Keratinocyte (primary cell): ENCODE measurements around the gene ANKRD61. TPM values are rescaled to one million over a fixed set of nuclear protein-coding genes. Genes with fewer than 3 reads are reported as not detected.

Experiments used
- DNase-seq: peaks from one replicate; pipeline ENCODE4 v3.0.0-alpha.2; 2011; ENCODE audit warnings: low read depth, missing footprints, low spot score
- FAIRE-seq: peaks from 2 replicates; lab custom pipeline; 2011; peaks lifted over from hg19 to GRCh38; lab: Jason Lieb, UNC
- H2AFZ ChIP-seq: 2 replicates; pipeline ENCODE4 v1.6.0; 2012; ENCODE audit warnings: low read length, control low read depth, inconsistent platforms; ENCODE audit not compliant: control insufficient read depth
- H3K27ac ChIP-seq: 2 replicates; pipeline ENCODE4 v1.5.1; 2011; ENCODE audit warnings: low read length; ENCODE audit not compliant: control insufficient read depth, insufficient read depth
- H3K27me3 ChIP-seq: 3 replicates; pipeline ENCODE4 v1.6.0; 2011; ENCODE audit warnings: low read length; ENCODE audit not compliant: control insufficient read depth, insufficient read depth; ENCODE audit errors: extremely low read depth
- H3K36me3 ChIP-seq, 2 experiments: 2 replicates in 1 of 2; 3 replicates in 1 of 2; pipeline ENCODE4 v1.5.1; 2011; ENCODE audit warnings: low read length in 2 of 2, mild to moderate bottlenecking in 1 of 2; ENCODE audit not compliant: control insufficient read depth in 2 of 2, insufficient read depth in 2 of 2; ENCODE audit errors: extremely low read depth in 1 of 2
- H3K4me1 ChIP-seq: 3 replicates; pipeline ENCODE4 v1.5.1; 2011; ENCODE audit warnings: low read length; ENCODE audit not compliant: control insufficient read depth, insufficient read depth; ENCODE audit errors: extremely low read depth
- H3K4me2 ChIP-seq: 3 replicates; pipeline ENCODE4 v1.6.0; 2011; ENCODE audit warnings: low read depth, low read length; ENCODE audit not compliant: control insufficient read depth, insufficient read depth; ENCODE audit errors: extremely low read depth
- H3K4me3 ChIP-seq, 3 experiments: fragments of 200-600 bp in 1 of 3; sonication (generic) in 1 of 3; 2 replicates in 2 of 3; 3 replicates in 1 of 3; pipeline ENCODE4 v1.5.1; 2011 to 2016; ENCODE audit warnings: low read length in 3 of 3, mild to moderate bottlenecking in 3 of 3, control low read depth in 2 of 3, inconsistent platforms in 1 of 3, low read depth in 1 of 3, mixed read lengths in 1 of 3, mixed run types in 1 of 3, moderate library complexity in 1 of 3; ENCODE audit not compliant: control insufficient read depth in 2 of 3, insufficient read depth in 2 of 3; ENCODE audit errors: extremely low read depth in 1 of 3
- H3K79me2 ChIP-seq: 2 replicates; pipeline ENCODE4 v1.6.0; 2012; ENCODE audit warnings: low read length; ENCODE audit not compliant: control insufficient read depth, insufficient read depth
- H3K9ac ChIP-seq: 3 replicates; pipeline ENCODE4 v1.6.0; 2011; ENCODE audit warnings: low read length; ENCODE audit not compliant: control insufficient read depth, insufficient read depth; ENCODE audit errors: extremely low read depth
- H3K9me1 ChIP-seq: 3 replicates; pipeline ENCODE4 v1.6.0; 2011; ENCODE audit warnings: low read length; ENCODE audit not compliant: control insufficient read depth, insufficient read depth; ENCODE audit errors: extremely low read depth
- H3K9me3 ChIP-seq: 2 replicates; pipeline ENCODE4 v1.5.1; 2012; ENCODE audit warnings: low read depth, low read length; ENCODE audit not compliant: control insufficient read depth
- H4K20me1 ChIP-seq: 3 replicates; pipeline ENCODE4 v1.6.0; 2011; ENCODE audit warnings: low read length; ENCODE audit not compliant: control insufficient read depth, insufficient read depth; ENCODE audit errors: extremely low read depth
- CTCF ChIP-seq, 3 experiments: IDR thresholded peaks in 1 of 3; conservative IDR thresholded peaks in 1 of 3; optimal IDR thresholded peaks in 1 of 3; 2 replicates in 2 of 3; 3 replicates in 1 of 3; pipeline versions ENCODE3 to v1.5.1; 2011; ENCODE audit warnings: low read length in 3 of 3, mild to moderate bottlenecking in 3 of 3, moderate library complexity in 2 of 3, control low read depth in 1 of 3, inconsistent platforms in 1 of 3; ENCODE audit not compliant: insufficient read depth in 2 of 3; ENCODE audit errors: extremely low read depth in 1 of 3
- EZH2 ChIP-seq: IDR thresholded peaks from one replicate; pipeline ENCODE4 v1.6.1; 2012; ENCODE audit warnings: inconsistent platforms, mild to moderate bottlenecking, low read length, moderate library complexity
- dilution Hi-C: fragments of 300-500 bp; cut with MboI; formaldehyde crosslinking; loops from one replicate; pipeline ENCODE4 v1.7.0; 2020; ENCODE audit warnings: low sequenced_read_pairs; ENCODE audit not compliant: extremely low pct_ligation_motif_present
- polyA plus RNA-seq, 5 experiments: library from polyadenylated mRNA; depleted of rRNA in 3 of 5; stranded (reverse) in 3 of 5; stranded (forward) in 1 of 5; unstranded in 1 of 5; fragments of >200 nt; gene quantifications; 1 replicate in 1 of 5; 2 replicates in 3 of 5; 3 replicates in 1 of 5; pipeline versions ENCODE4 v1.2.1 to v1.2.3, GENCODE V29; 2011 to 2012; ENCODE audit warnings: missing spikeins in 2 of 5, low read depth in 1 of 5, low replicate concordance in 1 of 5

Gene ANKRD61
- polyA plus RNA-seq, 1 donor (not counting 4 experiments of a cell fraction or from before 2014, with no cell fraction given) = 0.22 TPM

DNA sequence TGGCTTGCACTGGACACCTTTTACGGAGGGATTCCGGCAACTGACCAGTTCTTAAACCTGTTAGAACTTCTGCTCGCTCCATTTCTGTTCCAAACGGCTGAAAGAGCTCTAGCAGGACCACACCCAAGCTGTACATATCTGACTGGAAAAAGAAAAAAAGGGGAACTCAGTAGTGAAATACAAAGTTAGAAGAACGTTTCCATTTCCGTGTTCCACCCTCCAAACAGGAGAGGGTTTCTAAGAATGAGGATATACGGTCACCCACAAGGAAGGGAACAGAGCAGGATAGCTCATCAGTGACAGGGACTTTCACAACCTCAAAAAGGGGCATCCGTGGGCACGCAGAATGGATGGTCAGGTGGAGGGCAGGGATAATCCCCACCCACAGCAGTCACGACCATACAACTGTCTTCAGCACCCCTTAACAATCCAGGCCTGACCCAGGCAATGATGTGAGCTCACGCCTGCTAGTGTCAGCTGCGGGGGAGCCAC lies 4.3 kb upstream of the ANKRD61 start:
- Histone ChIP-seq H3K9me3 (no peaks in the 10 kb centered on the region), H3K4me2 (no peak overlapping the region), H3K36me3 (peaks cover 28 to 44% of the 10 kb centered on the region in 2 experiments), H4K20me1 (no peaks in the 10 kb centered on the region), H3K27ac (no peak overlapping the region), H3K9me1 (no peaks in the 10 kb centered on the region), H3K4me1 (no peaks in the 10 kb centered on the region), H3K79me2 (peaks cover 2% of the 10 kb centered on the region), H3K27me3 (no peaks in the 10 kb centered on the region), H3K9ac (no peak overlapping the region), H2AFZ (no peak overlapping the region), H3K4me3 (no peak overlapping the region)
- dilution Hi-C loops = no loop called here
- DNase-seq (no peak), FAIRE-seq (no peak)
- TF ChIP-seq CTCF (optimal IDR thresholded peaks at IDR 0.05 in 1 of 3, IDR thresholded peaks at IDR 0.05 in 1 of 3, conservative IDR thresholded peaks at IDR 0.05 in 1 of 3; ENCODE audit: extremely low read depth in 1 of 3, insufficient read depth in 2 of 3, low read length in 3 of 3) = no peak
- TF ChIP-seq EZH2 = no peak

- Histone ChIP-seq H3K4me2 (no peak overlapping the region), H3K9ac (no peak overlapping the region), H3K4me1 (no peaks in the 10 kb centered on the region), H3K4me3 (no peak overlapping the region), H3K27me3 (no peaks in the 10 kb centered on the region), H3K79me2 (peaks cover 2% of the 10 kb centered on the region), H3K27ac (no peak overlapping the region), H2AFZ (no peak overlapping the region), H3K36me3 (peaks cover 23 to 42% of the 10 kb centered on the region in 2 experiments), H3K9me1 (no peaks in the 10 kb centered on the region), H3K9me3 (no peaks in the 10 kb centered on the region), H4K20me1 (no peaks in the 10 kb centered on the region)
- TF ChIP-seq EZH2 = no peak
- TF ChIP-seq CTCF (optimal IDR thresholded peaks at IDR 0.05 in 1 of 3, IDR thresholded peaks at IDR 0.05 in 1 of 3, conservative IDR thresholded peaks at IDR 0.05 in 1 of 3; ENCODE audit: extremely low read depth in 1 of 3, insufficient read depth in 2 of 3, low read length in 3 of 3) = no peak
- no peak for FAIRE-seq
- dilution Hi-C loops = no loop called here
- no peak for DNase-seq
Measured at GRCh38 chr7:6027806-6028365, 3.3 kb upstream of the ANKRD61 start.
